ENCODE measurements around the gene NUP155.

The NUP155 gene

GRCh38 chr5:37247496-37247895 lies 123.4 kb downstream of the NUP155 start:
- no peaks in the 10 kb centered on the region for H3K36me3 ChIP-seq (ENCODE audit: control insufficient read depth, low read length)
- H3K27ac ChIP-seq (ENCODE audit: low read depth, low read length), result no peak overlapping the region
- peaks cover 14% of the 10 kb centered on the region for H3K27me3 ChIP-seq (ENCODE audit: control insufficient read depth, low read length)
- no peak overlapping the region for H3K4me2 ChIP-seq (ENCODE audit: low read length)
- H3K79me2 ChIP-seq (ENCODE audit: control insufficient read depth, low read length), result no peaks in the 10 kb centered on the region
- TF ChIP-seq CTCF (IDR thresholded peaks at IDR 0.05; ENCODE audit: low read depth, low read length, poor library complexity, severe bottlenecking), result no peak
- no peak for TF ChIP-seq EZH2phosphoT487 (IDR thresholded peaks at IDR 0.05; ENCODE audit: borderline replicate concordance, low read length)
- H3K4me3 ChIP-seq (ENCODE audit: low read length), result no peak overlapping the region
- no peaks in the 10 kb centered on the region for H3F3A ChIP-seq (ENCODE audit: control insufficient read depth, insufficient read depth)
- H3K4me1 ChIP-seq (ENCODE audit: control insufficient read depth, low read length), result peaks cover 5% of the 10 kb centered on the region
- no peaks in the 10 kb centered on the region for H4K20me1 ChIP-seq (ENCODE audit: control insufficient read depth, insufficient read depth, low read depth, low read length)
- no peaks in the 10 kb centered on the region for H3K9me2 ChIP-seq (replicated peaks; ENCODE audit: control insufficient read depth, low read length)
- H3K9me3 ChIP-seq (ENCODE audit: control insufficient read depth, insufficient read depth, low read length), result no peaks in the 10 kb centered on the region

- H3K4me2 ChIP-seq (ENCODE audit: low read length), result no peak overlapping the region
- no peak overlapping the region for H3K27ac ChIP-seq (ENCODE audit: low read depth, low read length)
Measured at GRCh38 chr5:37247036-37247435, 123.9 kb downstream of the NUP155 start.

More at GRCh38 chr5:37247036-37247435, 123.9 kb downstream of the NUP155 start:
- H4K20me1 ChIP-seq (ENCODE audit: control insufficient read depth, insufficient read depth, low read depth, low read length), result no peaks in the 10 kb centered on the region
- H3K4me3 ChIP-seq (ENCODE audit: low read length), result no peak overlapping the region
- TF ChIP-seq CTCF (IDR thresholded peaks at IDR 0.05; ENCODE audit: low read depth, low read length, poor library complexity, severe bottlenecking), result no peak
- TF ChIP-seq EZH2phosphoT487 (IDR thresholded peaks at IDR 0.05; ENCODE audit: borderline replicate concordance, low read length), result no peak
- H3K27me3 ChIP-seq (ENCODE audit: control insufficient read depth, low read length), result peaks cover 14% of the 10 kb centered on the region
- no peaks in the 10 kb centered on the region for H3K79me2 ChIP-seq (ENCODE audit: control insufficient read depth, low read length)
- no peaks in the 10 kb centered on the region for H3K36me3 ChIP-seq (ENCODE audit: control insufficient read depth, low read length)
- peaks cover 5% of the 10 kb centered on the region for H3K4me1 ChIP-seq (ENCODE audit: control insufficient read depth, low read length)
- H3K9me2 ChIP-seq (replicated peaks; ENCODE audit: control insufficient read depth, low read length), result no peaks in the 10 kb centered on the region
- no peaks in the 10 kb centered on the region for H3K9me3 ChIP-seq (ENCODE audit: control insufficient read depth, insufficient read depth, low read length)
- no peaks in the 10 kb centered on the region for H3F3A ChIP-seq (ENCODE audit: control insufficient read depth, insufficient read depth)

Measured in DOHH2 (cell line).